ENCODE results near the gene MYBPHL.

MYBPHL gene

DNA sequence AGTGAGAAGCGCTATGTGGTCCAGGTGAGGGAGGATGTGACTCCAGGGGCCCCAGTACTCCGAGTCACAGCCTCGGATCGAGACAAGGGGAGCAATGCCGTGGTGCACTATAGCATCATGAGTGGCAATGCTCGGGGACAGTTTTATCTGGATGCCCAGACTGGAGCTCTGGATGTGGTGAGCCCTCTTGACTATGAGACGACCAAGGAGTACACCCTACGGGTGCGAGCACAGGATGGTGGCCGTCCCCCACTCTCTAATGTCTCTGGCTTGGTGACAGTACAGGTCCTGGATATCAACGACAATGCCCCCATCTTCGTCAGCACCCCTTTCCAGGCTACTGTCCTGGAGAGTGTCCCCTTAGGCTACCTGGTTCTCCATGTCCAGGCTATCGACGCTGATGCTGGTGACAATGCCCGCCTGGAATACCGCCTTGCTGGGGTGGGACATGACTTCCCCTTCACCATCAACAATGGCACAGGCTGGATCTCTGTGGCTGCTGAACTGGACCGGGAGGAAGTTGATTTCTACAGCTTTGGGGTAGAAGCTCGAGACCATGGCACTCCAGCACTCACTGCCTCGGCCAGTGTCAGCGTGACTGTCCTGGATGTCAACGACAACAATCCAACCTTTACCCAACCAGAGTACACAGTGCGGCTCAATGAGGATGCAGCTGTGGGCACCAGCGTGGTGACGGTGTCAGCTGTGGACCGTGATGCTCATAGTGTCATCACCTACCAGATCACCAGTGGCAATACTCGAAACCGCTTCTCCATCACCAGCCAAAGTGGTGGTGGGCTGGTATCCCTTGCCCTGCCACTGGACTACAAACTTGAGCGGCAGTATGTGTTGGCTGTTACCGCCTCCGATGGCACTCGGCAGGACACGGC is 55.3 kb downstream of the MYBPHL start:
- DNase-seq, result no peak

DNA sequence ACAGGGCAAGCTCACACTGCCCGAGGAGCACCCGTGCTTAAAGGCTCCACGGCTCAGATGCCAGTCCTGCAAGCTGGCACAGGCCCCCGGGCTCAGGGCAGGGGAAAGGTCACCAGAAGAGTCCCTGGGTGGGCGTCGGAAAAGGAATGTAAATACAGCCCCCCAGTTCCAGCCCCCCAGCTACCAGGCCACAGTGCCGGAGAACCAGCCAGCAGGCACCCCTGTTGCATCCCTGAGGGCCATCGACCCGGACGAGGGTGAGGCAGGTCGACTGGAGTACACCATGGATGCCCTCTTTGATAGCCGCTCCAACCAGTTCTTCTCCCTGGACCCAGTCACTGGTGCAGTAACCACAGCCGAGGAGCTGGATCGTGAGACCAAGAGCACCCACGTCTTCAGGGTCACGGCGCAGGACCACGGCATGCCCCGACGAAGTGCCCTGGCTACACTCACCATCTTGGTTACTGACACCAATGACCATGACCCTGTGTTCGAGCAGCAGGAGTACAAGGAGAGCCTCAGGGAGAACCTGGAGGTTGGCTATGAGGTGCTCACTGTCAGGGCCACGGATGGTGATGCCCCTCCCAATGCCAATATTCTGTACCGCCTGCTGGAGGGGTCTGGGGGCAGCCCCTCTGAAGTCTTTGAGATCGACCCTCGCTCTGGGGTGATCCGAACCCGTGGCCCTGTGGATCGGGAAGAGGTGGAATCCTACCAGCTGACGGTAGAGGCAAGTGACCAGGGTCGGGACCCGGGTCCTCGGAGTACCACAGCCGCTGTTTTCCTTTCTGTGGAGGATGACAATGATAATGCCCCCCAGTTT is 56.1 kb downstream of the MYBPHL start:
- no peak for DNase-seq

DNA sequence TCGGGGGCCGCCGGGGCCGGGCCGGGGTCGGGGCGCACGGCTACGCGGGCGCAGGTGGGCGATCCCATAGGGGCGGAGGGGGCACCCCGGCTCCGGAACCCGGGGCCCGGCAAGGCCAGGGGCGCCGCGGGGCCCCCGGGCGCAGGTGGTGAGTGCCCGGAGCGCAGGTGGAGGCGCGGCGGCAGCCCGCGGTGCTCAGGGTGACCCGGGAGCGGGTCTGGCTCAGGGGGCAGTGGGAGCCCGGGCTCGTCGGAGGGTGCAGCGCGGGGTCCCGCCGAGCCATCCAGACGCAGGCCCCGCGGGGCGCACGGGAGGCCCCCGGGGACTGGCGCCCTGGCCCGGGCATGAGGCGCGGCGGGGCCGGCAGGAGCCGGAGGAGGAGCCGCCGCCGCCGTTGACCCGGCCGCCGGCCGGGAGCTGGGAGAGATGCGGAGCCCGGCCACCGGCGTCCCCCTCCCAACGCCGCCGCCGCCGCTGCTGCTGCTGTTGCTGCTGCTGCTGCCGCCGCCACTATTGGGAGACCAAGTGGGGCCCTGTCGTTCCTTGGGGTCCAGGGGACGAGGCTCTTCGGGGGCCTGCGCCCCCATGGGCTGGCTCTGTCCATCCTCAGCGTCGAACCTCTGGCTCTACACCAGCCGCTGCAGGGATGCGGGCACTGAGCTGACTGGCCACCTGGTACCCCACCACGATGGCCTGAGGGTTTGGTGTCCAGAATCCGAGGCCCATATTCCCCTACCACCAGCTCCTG is 57.0 kb downstream of the MYBPHL start:
- no peak for DNase-seq

DNA sequence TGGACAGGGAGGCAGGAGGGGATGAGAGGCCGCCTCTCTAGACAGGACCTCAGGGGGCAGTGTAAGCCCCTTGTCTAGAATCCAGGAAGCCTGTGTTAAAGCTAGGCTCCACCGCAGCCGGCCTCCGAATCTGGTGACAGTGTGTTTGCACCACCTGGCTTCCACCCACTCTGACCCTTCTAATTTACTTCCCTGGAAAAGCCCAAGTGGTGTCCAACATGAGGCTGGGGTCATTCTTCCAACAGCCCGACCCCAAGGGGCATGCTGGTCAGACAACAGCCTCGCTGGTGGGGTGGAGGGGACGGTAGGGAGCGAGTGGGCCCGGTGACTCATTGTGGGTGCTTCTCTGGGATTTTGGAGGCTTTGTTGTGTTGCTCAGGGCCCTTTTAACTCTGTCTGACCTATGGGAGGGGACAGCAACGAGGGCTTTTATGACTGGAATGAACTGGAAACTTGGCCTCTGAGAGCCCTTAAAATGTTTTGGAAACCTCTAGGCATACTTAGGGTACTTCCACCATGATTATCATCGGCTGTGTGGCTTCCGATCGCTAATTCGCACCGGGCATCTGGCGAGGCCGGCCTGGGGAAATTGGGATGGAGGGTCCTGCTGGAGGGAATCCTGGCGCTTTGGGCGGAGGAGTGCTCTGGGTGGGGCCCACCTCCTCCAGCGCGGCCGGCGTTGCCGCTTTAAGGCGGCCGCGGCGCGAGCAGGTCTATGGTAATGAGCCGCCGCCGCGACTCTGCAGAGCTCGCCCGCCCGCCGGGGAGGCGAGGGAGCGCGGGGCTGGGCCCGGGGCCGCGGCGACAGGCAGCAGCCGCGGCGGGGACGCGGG is 57.8 kb downstream of the MYBPHL start, which contains the start of gene CELSR2:
TSS of gene CELSR2 (plus strand) at position 743 of the 833 bp plus-strand sequence. CDS start 541 bp downstream, outside the sequence.
- DNase-seq, result no peak

DNA sequence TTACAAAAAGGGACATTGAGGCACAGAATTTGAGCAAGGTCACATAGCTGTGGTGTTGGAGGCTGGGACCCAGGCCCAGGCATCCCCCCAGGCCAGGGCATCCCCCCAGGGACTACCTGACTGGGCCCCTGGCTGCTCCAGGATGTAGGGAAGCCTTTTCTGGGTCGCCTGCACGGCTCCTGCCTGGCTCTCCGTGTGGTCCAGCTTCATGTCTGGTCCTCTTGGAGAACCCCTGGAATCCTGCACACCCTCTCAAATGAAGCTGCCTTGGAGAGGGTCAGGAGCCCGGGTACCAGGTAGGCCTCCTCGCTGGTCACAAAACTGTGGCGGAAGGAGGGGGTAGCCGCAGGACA is 58.4 kb downstream of the MYBPHL start:
- no peak for DNase-seq

DNA sequence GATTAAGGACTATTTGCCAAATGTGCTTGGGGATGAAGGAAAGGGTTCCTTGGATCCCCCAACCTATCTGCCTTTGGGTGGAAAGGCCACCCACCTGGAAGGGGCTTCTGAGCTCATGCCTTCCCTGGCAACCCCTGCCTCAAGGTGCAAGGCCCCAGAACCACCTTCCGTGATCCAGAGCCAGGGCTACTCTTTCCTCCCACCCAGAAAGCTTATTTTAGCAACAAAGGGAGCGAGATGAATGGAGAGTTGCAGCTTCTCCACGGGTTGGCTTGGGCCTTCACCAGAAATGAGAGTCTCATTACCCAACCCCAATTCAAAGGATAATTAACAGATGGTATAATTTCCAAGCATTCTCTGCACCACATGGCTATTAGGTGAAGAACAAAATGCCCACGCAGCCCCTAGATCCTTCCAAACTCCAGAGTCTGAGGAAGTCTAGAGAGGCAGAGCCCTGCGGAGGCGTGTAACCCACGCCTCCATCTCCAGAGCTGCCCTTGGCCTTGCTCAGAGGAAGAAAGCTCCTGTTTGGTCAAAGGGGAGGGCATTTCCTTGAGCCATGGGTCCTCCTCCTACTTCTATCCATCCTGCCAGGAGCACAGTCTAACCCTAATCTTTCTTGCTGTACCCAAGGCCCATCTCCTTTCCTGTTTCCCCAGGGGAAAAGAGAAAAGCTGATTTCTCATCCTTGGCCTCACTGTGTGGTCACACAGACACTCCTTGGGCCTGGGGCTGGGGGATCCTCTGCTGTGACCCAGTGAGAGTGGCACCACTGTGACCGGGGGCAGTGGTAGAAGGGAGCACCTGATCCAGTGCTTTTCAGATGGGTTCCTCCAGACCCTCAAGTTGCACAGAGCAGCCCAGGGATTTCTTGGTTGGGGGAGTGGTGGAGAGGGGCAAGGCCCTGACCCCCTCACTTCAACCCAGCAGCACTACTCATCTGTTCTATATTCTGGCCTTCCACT is 59.1 kb downstream of the MYBPHL start:
- no peak for DNase-seq

DNA sequence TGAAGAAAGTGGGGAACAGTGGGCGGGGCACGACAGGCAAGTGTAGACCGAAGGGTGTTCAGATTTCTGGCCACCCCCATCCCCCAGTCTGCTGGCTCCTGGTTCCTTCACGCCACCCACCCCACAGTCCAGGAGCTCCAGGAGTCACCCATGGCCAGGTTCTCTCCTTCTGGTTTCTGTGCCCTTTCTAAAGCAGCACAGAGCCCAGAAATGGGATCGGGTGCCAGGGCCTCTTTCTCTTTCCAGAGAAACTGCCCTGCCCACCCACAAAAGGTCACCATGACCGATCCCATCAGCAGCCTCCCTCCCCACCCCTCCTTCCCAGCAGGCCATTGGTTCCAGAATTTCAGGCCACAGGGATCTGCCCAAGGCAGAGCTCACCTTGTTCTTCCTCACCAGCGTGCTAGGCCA is 60.7 kb downstream of the MYBPHL start:
- no peak for DNase-seq

DNA sequence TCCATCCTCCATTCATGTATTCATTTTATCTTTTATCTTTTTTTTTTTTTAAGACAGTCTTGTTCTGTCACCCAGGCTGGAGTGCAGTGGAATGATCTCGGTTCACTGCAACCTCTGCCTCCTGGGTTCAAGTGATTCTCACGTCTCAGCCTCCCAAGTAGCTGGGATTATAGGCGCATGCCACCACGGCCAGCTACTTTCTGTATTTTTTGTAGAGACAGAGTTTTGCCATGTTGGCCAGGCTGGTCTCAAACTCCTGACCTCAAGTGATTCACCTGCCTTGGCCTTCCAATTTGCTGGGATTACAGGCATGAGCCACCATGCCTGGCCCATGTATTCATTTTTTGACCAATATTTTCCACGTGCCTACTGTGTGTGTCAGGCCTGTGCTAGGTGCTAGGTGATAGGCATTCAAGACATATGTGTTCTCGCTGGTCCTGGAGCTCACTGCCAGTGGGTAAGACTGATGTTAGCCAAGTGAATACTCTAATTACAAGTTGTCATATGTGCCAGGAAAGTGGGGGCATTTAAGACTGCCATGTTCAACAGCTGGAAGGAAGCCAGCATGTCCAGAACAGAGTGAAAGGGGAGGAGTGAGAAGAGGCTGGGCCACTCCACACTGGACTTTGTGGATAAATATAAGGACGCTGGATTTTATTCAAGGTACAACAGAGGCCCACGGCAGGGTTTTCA is 62.8 kb downstream of the MYBPHL start:
- no peak for DNase-seq

DNA sequence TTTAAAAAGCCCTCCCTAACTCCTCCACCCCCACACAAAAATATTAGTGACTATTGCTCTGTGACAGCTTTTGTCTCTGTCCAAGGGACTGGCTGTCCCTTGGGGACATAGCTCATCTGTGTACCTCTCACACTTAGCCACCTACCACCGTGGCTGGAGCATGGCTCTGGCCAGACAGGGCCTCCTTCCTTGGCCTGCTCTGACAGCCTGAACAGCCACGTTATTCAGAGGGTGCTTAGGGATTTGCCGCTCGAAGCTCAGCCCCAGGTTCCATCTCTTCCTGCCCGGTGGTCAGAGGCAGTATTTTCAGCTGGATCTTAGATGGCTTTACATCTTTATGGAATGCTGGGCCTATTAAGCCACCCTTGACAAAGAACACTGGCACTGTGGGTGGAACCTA is 63.6 kb downstream of the MYBPHL start:
- no peak for DNase-seq

DNA sequence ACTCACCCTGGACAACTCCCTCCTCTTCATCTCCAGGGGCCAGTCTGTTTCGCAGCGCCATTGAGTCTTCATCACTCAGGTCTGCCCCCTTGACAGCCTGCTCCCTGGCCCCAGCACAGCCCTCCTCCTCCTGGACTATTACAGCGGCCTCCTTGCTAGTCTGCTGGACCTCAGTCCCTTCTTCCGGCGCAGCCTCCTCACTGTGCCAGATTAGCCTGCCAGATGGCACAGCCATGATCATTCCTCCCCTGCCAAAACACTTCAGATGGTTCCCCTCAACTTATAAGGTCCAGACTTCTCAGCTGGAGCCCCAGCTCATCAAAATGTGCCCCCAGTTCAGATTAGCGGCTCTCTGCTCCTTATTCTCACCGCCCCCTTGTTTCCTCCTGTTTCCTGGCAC is 64.4 kb downstream of the MYBPHL start:
- DNase-seq, result peak; percentile 47
